Measurements from ENCODE around the gene TAS2R1. TPM values are rescaled to one million over a fixed set of nuclear protein-coding genes. Genes with fewer than 3 reads are reported as not detected.

Gene TAS2R1
- total RNA-seq, 4 donors from 2014 or later: 1.3 TPM; not detected in 3

DNA sequence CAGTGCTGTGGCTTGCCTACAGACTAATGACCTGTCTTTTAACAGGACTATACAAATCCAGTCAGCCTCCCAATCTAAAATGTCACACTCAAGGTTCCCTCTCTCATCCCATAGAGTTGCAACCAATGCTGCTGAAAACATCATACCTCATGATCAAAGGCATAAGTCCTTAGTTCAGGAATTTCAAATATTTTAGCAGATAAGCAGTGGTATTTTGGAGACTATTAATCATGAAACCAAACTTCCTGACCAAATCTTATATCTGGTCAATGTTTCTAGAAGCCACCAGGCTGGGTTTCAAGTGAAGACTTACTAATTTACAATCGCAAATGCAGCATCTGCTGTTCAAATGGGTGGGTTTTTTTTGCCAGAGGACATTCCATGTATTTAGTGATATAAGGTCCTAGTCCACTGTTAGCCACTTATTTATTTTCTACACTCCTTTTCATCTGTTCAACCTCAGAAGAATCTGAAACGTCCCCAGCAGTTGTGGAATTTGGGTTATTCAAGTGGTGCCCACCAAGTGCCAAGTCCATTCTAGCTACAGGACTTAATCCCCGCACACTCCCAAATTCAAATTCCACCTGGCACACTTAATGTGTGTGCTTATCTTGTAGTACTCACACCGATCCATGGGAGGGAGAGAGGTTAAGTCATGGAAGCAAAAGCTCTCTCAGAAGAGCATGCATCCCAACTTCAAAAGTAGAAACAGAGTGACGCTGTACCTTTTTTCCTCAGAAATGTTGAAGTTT is 5.8 kb downstream of the TAS2R1 start:
- no peak for DNase-seq
- H3K4me1 ChIP-seq: no peaks in the 10 kb centered on the region
- no peak overlapping the region for H3K4me3 ChIP-seq (replicated peaks in 1 of 3)
- H3K27ac ChIP-seq: no peak overlapping the region
- H3K36me3 ChIP-seq: no peaks in the 10 kb centered on the region
- TF ChIP-seq POLR2A (IDR thresholded peaks at IDR 0.05) (no peak), CTCF (IDR thresholded peaks at IDR 0.05) (no peak)
- no peaks in the 10 kb centered on the region for H3K9me3 ChIP-seq
- intact Hi-C loops (cut with DNase I): no loop called here
- 61 to 62% methylated on average over 5 of the region's 5 CpGs for WGBS, 2 donors
- no peaks in the 10 kb centered on the region for H3K27me3 ChIP-seq

- Histone ChIP-seq H3K36me3 (no peaks in the 10 kb centered on the region), H3K27ac (no peak overlapping the region), H3K27me3 (no peaks in the 10 kb centered on the region), H3K4me3 (replicated peaks in 1 of 3) (no peak overlapping the region), H3K9me3 (no peaks in the 10 kb centered on the region), H3K4me1 (no peaks in the 10 kb centered on the region)
- intact Hi-C loops (cut with DNase I): no loop called here
- WGBS, 2 donors: 72 to 91% methylated on average over 4 of the region's 4 CpGs
- TF ChIP-seq CTCF (IDR thresholded peaks at IDR 0.05): no peak
- no peak for TF ChIP-seq POLR2A (IDR thresholded peaks at IDR 0.05)
- no peak for DNase-seq
Measured at GRCh38 chr5:9623661-9624060, 6.5 kb downstream of the TAS2R1 start.

DNA sequence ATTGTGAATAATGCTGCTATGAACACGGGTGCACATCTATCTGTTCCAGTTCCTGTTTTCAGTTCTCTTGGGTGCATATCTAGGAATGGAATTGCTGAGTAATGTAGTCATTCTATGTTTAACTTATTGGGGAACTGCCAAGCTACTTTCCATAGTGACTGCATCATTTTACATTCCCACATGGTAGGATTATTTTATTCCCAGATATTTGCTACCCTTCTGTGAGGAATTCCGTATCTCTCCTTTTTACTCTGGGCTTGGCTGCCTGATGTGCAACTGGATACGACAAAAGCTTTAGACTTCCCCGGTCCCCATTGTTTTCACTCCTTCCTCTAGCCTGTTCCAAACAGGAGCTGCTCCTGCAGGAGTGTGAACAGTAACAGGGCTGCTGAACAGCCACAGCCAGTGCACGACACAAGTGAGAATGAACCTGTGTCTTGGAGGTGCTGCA is 7.2 kb downstream of the TAS2R1 start:
- no peak for DNase-seq
- no peaks in the 10 kb centered on the region for H3K36me3 ChIP-seq
- no peaks in the 10 kb centered on the region for H3K4me1 ChIP-seq
- no peak for TF ChIP-seq CTCF (IDR thresholded peaks at IDR 0.05)
- TF ChIP-seq POLR2A (IDR thresholded peaks at IDR 0.05): no peak
- WGBS, 2 donors: 49 to 62% methylated on average over 5 of the region's 5 CpGs
- no peaks in the 10 kb centered on the region for H3K27me3 ChIP-seq
- H3K27ac ChIP-seq: no peak overlapping the region
- H3K4me3 ChIP-seq (replicated peaks in 1 of 3): no peak overlapping the region
- H3K9me3 ChIP-seq: no peaks in the 10 kb centered on the region
- intact Hi-C loops (cut with DNase I): no loop called here

DNA sequence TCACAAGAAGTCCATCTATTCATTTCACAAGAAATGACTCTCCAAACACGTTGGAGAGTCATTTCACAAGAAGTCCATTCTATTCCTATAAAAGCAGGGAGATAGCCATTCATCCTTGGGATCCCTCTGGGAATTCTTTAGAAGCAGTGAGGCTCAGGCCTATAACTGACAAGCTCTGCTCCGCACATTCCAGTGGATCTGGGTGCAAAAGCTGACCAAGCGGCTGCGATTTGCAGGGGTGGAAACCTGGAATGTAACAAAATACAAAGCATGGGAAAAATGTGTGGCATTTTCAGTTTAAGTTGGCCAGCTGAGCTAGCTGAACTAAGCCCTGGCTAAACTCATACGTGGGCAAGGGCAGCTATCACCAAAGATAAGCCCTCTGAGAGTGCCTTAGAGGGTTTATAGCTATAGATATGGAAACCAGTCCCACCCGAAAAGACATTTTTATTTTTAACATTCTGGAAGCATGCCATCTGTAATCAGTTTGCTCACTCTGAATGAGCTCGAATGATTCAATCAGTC is 8.7 kb downstream of the TAS2R1 start:
- intact Hi-C loops (cut with DNase I): no loop called here
- DNase-seq: no peak

More for the DNA sequence above, 8.7 kb downstream of the TAS2R1 start:
- Histone ChIP-seq H3K4me1 (no peaks in the 10 kb centered on the region), H3K4me3 (replicated peaks in 1 of 3) (no peak overlapping the region), H3K36me3 (no peaks in the 10 kb centered on the region), H3K9me3 (no peaks in the 10 kb centered on the region), H3K27ac (no peak overlapping the region), H3K27me3 (no peaks in the 10 kb centered on the region)
- TF ChIP-seq POLR2A (IDR thresholded peaks at IDR 0.05) (no peak), CTCF (IDR thresholded peaks at IDR 0.05) (no peak)
- WGBS, 2 donors: 73 to 75% methylated on average over 7 of the region's 7 CpGs
